ENCODE results near the gene PRKG1. TPM values are rescaled to one million over a fixed set of nuclear protein-coding genes. Genes with fewer than 3 reads are reported as not detected.

Gene PRKG1
- total and polyA plus RNA-seq, 2 donors (not counting 1 experiment from before 2014, with no cell fraction given): not detected

DNA sequence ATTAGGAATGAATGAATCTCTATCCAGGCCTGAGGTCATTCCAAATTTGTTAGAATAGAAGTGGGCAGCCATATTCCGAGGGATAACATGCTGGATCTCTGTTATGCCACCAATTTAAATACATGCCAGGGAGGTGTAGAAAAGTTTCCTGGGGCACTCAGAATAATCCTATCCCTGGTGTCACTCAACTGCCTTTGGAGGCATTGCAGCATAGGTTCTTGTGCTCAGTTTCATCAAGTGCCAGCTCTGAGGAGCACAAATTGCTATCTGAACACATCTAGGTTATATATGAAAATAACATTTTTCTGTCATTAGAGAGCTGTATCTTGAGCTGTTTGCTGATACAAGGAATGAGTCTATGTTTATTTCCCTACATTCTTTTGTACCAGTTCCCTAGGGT lies 427.8 kb downstream of the PRKG1 start:
- Histone ChIP-seq H3K79me2 (ENCODE audit: control insufficient read depth, insufficient read depth, low read length) (no peaks in the 10 kb centered on the region), H3K9me3 (ENCODE audit: control extremely low read depth in 1 of 3, control insufficient read depth in 2 of 3, insufficient read depth in 1 of 3, low read length in 2 of 3) (no peaks in the 10 kb centered on the region), H4K20me1 (ENCODE audit: control insufficient read depth, insufficient read depth, low read length, poor library complexity, severe bottlenecking) (no peaks in the 10 kb centered on the region), H3K27ac (ENCODE audit: low read length in 2 of 2) (no peak overlapping the region), H3K36me3 (replicated peaks in 1 of 2; ENCODE audit: control extremely low read depth in 1 of 2, control insufficient read depth in 1 of 2, extremely low read depth in 1 of 2, insufficient read depth in 2 of 2, low read length in 1 of 2) (no peaks in the 10 kb centered on the region), H3K4me1 (ENCODE audit: control insufficient read depth in 2 of 2, insufficient read depth in 2 of 2, low read length in 2 of 2) (no peaks in the 10 kb centered on the region), H3K27me3 (replicated peaks in 1 of 4; ENCODE audit: control extremely low read depth in 1 of 4, control insufficient read depth in 3 of 4, insufficient read depth in 4 of 4, low read length in 3 of 4) (no peaks in the 10 kb centered on the region), H2AFZ (ENCODE audit: insufficient read depth, low read depth, low read length, poor library complexity, severe bottlenecking) (no peak overlapping the region), H3K4me3 (ENCODE audit: control extremely low read depth in 1 of 5, extremely low read depth in 1 of 5, insufficient read depth in 1 of 5, low read depth in 2 of 5, low read length in 4 of 5) (no peak overlapping the region), H3K4me2 (replicated peaks; ENCODE audit: low read depth, low read length, poor library complexity, severe bottlenecking) (no peak overlapping the region), H3K9ac (ENCODE audit: low read length) (no peak overlapping the region)
- WGBS (ENCODE audit: insufficient coverage): no CpG with 5 or more reads among the region's 1 CpG
- ChIA-PET POLR2A (no interaction called here), CTCF (no interaction called here)
- Mint-ChIP-seq H3K4me1 (no peaks in the 10 kb centered on the region), H3K27me3 (no peaks in the 10 kb centered on the region), H3K9me3 (ENCODE audit: insufficient read depth) (no peaks in the 10 kb centered on the region), H3K27ac (no peak overlapping the region), H3K4me3 (no peak overlapping the region)
- TF ChIP-seq, protein P1, sequence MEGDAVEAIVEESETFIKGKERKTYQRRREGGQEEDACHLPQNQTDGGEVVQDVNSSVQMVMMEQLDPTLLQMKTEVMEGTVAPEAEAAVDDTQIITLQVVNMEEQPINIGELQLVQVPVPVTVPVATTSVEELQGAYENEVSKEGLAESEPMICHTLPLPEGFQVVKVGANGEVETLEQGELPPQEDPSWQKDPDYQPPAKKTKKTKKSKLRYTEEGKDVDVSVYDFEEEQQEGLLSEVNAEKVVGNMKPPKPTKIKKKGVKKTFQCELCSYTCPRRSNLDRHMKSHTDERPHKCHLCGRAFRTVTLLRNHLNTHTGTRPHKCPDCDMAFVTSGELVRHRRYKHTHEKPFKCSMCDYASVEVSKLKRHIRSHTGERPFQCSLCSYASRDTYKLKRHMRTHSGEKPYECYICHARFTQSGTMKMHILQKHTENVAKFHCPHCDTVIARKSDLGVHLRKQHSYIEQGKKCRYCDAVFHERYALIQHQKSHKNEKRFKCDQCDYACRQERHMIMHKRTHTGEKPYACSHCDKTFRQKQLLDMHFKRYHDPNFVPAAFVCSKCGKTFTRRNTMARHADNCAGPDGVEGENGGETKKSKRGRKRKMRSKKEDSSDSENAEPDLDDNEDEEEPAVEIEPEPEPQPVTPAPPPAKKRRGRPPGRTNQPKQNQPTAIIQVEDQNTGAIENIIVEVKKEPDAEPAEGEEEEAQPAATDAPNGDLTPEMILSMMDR (IDR thresholded peaks at IDR 0.05): no peak
- no peak for TF ChIP-seq EZH2 (IDR thresholded peaks at IDR 0.05; ENCODE audit: borderline replicate concordance, insufficient read depth, low read depth, low read length, poor library complexity, severe bottlenecking)
- no peak for ATAC-seq (ENCODE audit: low read depth)
- intact Hi-C loops (cut with micrococcal nuclease): no loop called here
- no peak for DNase-seq

DNA sequence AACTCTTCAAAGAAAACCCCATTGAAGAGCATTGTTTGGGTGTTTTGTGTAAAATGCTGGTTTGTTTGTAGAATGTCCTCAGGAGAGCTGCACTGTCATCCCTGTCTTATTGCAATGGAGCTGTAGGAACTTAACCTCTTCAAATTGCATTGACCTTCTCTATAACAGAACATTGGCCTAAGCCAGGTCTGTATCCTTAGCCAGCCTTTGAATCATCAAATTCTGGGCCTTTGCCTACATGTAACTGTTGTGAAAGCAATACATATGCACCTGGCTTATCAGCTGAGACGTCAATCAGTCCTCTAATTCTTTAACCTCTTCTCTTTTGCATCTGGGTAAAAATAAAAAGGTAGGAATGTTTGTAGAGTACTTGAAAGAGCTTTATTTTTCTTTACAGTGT lies 429.1 kb downstream of the PRKG1 start:
- Mint-ChIP-seq H3K9me3 (ENCODE audit: insufficient read depth) (no peaks in the 10 kb centered on the region), H3K27me3 (no peaks in the 10 kb centered on the region), H3K4me3 (no peak overlapping the region), H3K27ac (no peak overlapping the region), H3K4me1 (no peaks in the 10 kb centered on the region)
- Histone ChIP-seq H3K27me3 (replicated peaks in 1 of 4; ENCODE audit: control extremely low read depth in 1 of 4, control insufficient read depth in 3 of 4, insufficient read depth in 4 of 4, low read length in 3 of 4) (no peaks in the 10 kb centered on the region), H3K79me2 (ENCODE audit: control insufficient read depth, insufficient read depth, low read length) (no peaks in the 10 kb centered on the region), H3K4me1 (ENCODE audit: control insufficient read depth in 2 of 2, insufficient read depth in 2 of 2, low read length in 2 of 2) (no peaks in the 10 kb centered on the region), H3K9me3 (ENCODE audit: control extremely low read depth in 1 of 3, control insufficient read depth in 2 of 3, insufficient read depth in 1 of 3, low read length in 2 of 3) (no peaks in the 10 kb centered on the region), H2AFZ (ENCODE audit: insufficient read depth, low read depth, low read length, poor library complexity, severe bottlenecking) (no peak overlapping the region), H3K4me3 (ENCODE audit: control extremely low read depth in 1 of 5, extremely low read depth in 1 of 5, insufficient read depth in 1 of 5, low read depth in 2 of 5, low read length in 4 of 5) (no peak overlapping the region), H4K20me1 (ENCODE audit: control insufficient read depth, insufficient read depth, low read length, poor library complexity, severe bottlenecking) (no peaks in the 10 kb centered on the region), H3K36me3 (replicated peaks in 1 of 2; ENCODE audit: control extremely low read depth in 1 of 2, control insufficient read depth in 1 of 2, extremely low read depth in 1 of 2, insufficient read depth in 2 of 2, low read length in 1 of 2) (no peaks in the 10 kb centered on the region), H3K9ac (ENCODE audit: low read length) (no peak overlapping the region), H3K27ac (ENCODE audit: low read length in 2 of 2) (no peak overlapping the region), H3K4me2 (replicated peaks; ENCODE audit: low read depth, low read length, poor library complexity, severe bottlenecking) (no peak overlapping the region)
- TF ChIP-seq, protein P1 (IDR thresholded peaks at IDR 0.05): no peak
- no peak for TF ChIP-seq EZH2 (IDR thresholded peaks at IDR 0.05; ENCODE audit: borderline replicate concordance, insufficient read depth, low read depth, low read length, poor library complexity, severe bottlenecking)
- ATAC-seq (ENCODE audit: low read depth): no peak
- intact Hi-C loops (cut with micrococcal nuclease): no loop called here
- no CpG with 5 or more reads among the region's 1 CpG for WGBS (ENCODE audit: insufficient coverage)
- ChIA-PET CTCF (no interaction called here), POLR2A (no interaction called here)
- DNase-seq: no peak

All from B cell (primary cell).